GM12874 (cell line): Measurements from ENCODE around the gene TFDP1.

Source experiments
- TF ChIP-seq, protein P1 (sequence below): IDR thresholded peaks from 2 replicates; pipeline ENCODE4 v1.5.1; 2011; ENCODE audit warnings: low read depth, mild to moderate bottlenecking, control low read depth, low read length, moderate library complexity; ENCODE audit not compliant: insufficient read depth

Gene TFDP1

DNA sequence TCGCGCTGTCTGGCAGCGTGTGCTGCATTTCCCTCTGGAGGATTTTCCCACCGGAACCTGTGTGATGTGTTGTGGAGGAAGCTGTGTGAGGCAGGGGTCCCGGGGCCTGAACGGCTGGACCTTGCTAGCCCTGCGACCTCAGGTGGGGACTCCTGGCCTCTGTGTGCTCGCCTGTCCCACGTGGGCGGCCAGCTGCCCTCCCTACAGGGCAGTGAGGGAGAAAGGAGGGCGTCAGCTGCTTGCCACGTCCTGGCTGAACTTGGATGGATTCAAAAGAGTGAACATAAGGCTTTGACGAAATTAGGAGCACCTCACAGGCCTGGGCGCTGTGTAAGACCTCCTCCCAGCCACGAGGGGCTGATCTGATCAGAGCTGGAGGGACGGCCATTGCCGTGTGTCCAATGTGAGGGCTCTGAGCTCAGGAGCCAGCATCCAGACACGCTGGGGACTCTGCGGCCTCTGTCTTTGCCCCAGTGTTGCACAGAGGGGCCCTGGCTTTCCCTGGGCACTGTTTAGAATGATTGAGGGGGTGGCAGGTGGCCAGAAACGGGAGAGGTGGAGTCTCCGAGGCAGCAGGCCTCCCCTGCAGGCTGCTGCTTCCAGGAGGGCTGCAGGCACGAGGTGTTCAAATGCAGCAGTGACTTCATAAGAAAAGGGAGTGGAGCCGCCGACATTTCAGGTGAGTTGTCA is 13.0 kb downstream of the TFDP1 start:
- TF ChIP-seq, protein P1, sequence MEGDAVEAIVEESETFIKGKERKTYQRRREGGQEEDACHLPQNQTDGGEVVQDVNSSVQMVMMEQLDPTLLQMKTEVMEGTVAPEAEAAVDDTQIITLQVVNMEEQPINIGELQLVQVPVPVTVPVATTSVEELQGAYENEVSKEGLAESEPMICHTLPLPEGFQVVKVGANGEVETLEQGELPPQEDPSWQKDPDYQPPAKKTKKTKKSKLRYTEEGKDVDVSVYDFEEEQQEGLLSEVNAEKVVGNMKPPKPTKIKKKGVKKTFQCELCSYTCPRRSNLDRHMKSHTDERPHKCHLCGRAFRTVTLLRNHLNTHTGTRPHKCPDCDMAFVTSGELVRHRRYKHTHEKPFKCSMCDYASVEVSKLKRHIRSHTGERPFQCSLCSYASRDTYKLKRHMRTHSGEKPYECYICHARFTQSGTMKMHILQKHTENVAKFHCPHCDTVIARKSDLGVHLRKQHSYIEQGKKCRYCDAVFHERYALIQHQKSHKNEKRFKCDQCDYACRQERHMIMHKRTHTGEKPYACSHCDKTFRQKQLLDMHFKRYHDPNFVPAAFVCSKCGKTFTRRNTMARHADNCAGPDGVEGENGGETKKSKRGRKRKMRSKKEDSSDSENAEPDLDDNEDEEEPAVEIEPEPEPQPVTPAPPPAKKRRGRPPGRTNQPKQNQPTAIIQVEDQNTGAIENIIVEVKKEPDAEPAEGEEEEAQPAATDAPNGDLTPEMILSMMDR: no peak

DNA sequence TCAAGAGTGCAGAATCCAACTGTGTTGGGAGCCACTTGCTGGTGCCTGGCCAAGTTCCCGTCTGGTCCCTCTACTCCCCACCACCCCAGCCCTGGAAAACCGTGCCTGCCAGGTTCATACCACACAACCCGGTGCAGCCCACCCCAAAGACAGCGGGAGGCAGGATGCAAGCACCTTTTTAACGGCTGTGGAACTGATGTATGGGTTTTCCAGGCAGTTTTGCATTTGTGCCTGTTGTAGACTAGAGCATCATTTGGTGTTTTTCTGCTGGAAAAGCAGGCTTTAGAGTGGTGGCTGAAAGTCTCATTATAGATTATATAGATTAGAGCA is 13.5 kb downstream of the TFDP1 start:
- TF ChIP-seq, protein P1: no peak

DNA sequence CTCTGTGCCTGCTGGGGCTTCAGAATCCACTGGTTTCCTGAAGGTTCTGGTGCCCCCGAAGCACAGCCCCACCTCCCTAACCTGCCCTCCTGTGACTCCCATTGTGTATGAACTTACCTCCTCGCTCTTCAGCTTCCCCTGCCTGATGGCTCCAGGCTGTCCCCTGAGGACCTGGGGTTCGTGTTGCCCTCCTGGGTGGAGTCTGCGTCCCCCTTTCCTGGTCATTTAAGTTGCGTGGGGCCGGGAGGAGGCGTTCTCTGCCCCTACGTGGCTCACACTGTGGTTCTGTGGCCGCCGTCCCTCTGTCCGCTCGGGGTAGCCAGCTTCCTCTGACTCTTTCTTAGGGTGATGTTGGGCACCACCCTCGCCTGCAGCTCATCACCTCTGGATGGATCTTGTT is 13.9 kb downstream of the TFDP1 start:
- TF ChIP-seq, protein P1: no peak

DNA sequence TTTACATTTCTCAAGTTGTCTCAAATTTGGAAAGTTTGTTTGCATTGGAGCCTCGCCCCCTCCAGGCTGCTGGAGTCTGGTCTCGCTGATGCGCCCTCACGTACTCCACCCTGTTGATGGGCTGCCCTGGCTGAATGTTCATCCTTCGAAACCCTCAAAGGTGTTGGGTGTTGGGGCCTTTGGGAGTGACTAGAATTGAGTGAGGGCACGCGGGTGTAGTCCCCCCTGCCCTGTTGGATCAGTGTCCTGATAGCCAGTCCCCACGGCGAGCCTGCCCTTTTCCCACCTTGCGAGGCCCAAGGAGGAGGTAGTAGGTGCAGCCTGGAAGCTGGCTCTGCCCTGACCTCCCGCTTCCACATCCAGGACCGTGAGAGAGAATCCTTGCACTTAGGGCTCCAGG is 14.8 kb downstream of the TFDP1 start:
- TF ChIP-seq, protein P1: no peak

DNA sequence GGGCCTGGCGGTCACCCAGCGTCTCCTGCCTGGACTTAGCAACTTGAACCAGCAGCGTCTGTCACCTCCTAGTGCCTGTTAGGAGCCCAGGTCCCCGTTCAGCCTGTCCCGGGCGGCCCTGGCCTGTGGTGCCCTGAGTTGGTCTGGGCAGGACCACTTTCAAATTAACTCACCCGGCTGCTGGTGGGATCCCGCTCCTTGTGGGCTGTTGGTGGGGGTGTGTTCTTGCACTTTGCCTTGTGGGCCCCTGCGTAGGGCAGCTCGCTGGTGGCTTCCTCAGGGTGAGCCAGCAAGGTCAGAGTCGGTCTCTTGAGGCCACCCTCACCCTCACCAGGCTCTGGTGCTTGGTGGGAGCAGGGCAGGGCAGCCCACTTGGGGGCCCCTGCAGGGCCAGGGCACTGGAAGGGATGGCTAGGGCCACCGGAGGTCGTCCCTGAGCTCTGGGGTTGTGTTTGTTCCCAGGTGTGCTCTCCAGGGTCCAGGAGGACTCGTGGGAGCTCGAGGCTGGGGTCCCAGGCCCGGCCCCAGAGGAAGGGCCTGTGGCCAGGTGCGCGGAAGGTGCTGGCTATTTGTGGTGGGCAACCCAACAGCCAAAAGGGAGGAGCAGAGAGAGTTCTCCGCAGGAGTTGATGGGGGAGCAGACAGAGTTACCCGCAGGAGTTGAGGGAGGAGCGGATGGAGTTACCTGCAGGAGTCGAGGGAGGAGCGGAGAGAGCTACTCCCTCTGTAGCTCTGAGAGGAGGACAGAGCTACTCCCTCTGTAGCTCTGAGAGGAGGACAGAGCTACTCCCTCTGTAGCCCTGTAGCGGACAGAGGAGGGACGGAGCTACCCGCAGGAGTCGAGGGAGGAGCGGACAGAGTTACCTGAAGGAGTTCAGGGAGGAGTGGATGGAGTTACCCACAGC is 16.9 kb downstream of the TFDP1 start:
- TF ChIP-seq, protein P1: no peak

DNA sequence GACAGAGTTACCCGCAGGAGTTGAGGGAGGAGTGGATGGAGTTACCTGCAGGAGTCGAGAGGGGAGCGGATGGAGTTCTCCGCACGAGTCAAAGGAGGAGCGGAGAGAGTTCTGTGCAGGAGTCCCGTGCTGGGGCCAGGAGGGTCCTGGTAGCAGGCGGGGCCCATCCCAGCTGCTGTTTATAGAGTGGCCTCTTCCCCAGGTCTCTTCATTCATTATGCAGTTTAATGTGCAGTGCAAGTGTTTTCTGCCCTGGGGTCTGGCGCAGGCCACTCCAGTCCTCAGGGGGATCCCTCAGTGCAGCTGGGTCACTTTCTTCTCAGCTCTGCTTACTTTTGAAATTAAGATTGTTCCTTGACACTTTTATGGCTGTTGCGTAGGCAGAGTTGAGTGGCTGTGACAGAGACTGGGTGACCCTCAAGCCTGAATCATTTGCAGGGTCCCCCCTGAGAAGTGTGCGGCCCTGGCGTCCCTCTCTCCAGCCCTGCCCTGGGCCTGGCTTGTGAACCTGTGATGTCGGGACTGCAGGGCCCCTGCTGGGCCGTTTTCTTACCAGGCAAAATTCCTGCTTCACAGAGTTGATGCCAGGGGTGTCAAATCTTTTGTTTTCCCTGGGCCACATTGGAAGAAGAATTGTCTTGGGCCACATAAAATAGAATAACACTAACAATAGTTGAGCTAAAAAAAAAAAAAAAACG is 17.9 kb downstream of the TFDP1 start:
- TF ChIP-seq, protein P1: no peak

DNA sequence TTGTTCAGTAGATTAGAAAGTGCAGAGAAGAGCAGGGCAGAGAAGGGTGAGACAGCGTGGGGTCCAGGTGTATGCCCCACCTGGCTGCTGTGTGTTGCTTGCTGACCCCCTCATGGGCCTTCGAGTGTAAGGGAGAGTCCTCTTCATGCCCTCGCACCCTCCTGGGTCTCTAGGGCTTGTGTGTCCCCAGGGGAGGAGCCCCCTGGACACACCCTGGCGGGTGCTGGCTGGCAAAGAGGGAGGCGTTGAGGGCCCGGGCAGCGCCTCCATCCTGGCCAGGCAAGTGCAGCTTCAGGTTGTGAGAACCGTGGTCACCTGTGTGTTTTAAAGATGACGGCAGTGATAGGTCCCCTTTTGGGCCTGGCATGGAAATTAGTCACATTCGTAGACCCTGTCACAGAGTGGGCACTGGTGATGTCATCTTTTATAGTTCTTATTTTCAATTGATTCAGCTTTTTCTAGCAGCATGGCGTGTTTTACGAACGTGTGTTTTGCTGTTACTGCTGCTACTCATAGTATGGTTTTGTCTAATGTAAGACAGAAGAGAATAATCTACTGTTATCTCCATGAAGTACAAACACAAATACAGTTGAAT is 18.7 kb downstream of the TFDP1 start:
- TF ChIP-seq, protein P1: no peak
